ENCODE results near the gene LPXN.

LPXN gene

GRCh38 chr11:58579192-58580129 is 3.8 kb upstream of the LPXN start:
- H3K4me1 ChIP-seq (ENCODE audit: control insufficient read depth in 2 of 2, insufficient read depth in 1 of 2, low read depth in 1 of 2, low read length in 2 of 2), result peaks cover 1 to 9% of the 10 kb centered on the region in 2 donors
- peak; percentile 78 for DNase-seq (ENCODE audit: low spot score)
- peak overlapping the region; percentile 100 for H3K18ac ChIP-seq (ENCODE audit: low read length)
- no peak overlapping the region for H4K91ac ChIP-seq (ENCODE audit: low read depth, low read length, poor library complexity)
- peak overlapping the region; percentile 89 for H2BK120ac ChIP-seq (ENCODE audit: low read depth, low read length)
- H2BK5ac ChIP-seq (ENCODE audit: low read length), result peak overlapping the region; percentile 93
- H3K4ac ChIP-seq (ENCODE audit: low read length), result peak overlapping the region; percentile 89
- H3K27ac ChIP-seq (replicated peaks; ENCODE audit: low read length), result peak overlapping the region; percentile 93
- H3K27me3 ChIP-seq (ENCODE audit: control insufficient read depth in 3 of 3, insufficient read depth in 3 of 3, low read depth in 1 of 3, low read length in 3 of 3), result no peaks in the 10 kb centered on the region
- no peak overlapping the region for H4K8ac ChIP-seq (ENCODE audit: low read depth, low read length)
- H3K79me1 ChIP-seq (ENCODE audit: low read depth, low read length), result no peaks in the 10 kb centered on the region
- no peaks in the 10 kb centered on the region for H3K9me3 ChIP-seq (replicated peaks in 1 of 2; ENCODE audit: control insufficient read depth in 2 of 2, insufficient read depth in 1 of 2, low read depth in 1 of 2, low read length in 2 of 2)
- peak overlapping the region; percentile 87 for H3K23ac ChIP-seq (ENCODE audit: low read depth, low read length, poor library complexity)
- H3K4me2 ChIP-seq (ENCODE audit: insufficient read depth, low read length, poor library complexity, severe bottlenecking), result peak overlapping the region; percentile 65
- H2BK15ac ChIP-seq (ENCODE audit: low read length), result no peak overlapping the region
- peak overlapping the region; percentile 96 for H3K9ac ChIP-seq (ENCODE audit: low read depth, low read length, poor library complexity)
- WGBS, 2 donors (ENCODE audit: extremely low coverage in 2 of 2, insufficient read length in 2 of 2, insufficient replicate concordance in 1 of 2), result no CpG with 5 or more reads among the region's 78 CpGs
- H2AFZ ChIP-seq (ENCODE audit: low read length), result peak overlapping the region; percentile 72
- H3K14ac ChIP-seq (ENCODE audit: low read length), result no peak overlapping the region
- H2BK12ac ChIP-seq (ENCODE audit: low read length), result no peak overlapping the region
- peak overlapping the region; percentile 92 to 97 for H3K4me3 ChIP-seq (ENCODE audit: low read length in 2 of 2)
- H3K36me3 ChIP-seq (replicated peaks in 1 of 2; ENCODE audit: control insufficient read depth in 2 of 2, insufficient read depth in 2 of 2, low read length in 2 of 2), result peaks cover 0 to 22% of the 10 kb centered on the region in 2 donors
- H2AK5ac ChIP-seq (ENCODE audit: low read depth, low read length), result peak overlapping the region; percentile 94

GRCh38 chr11:58578635-58579191 is 3.1 kb upstream of the LPXN start, which contains the start of gene ZFP91:
Gene ZFP91, plus strand, starts transcription at chr11:58579063. Its CDS starts 219 bp downstream, at chr11:58579282.
- Histone ChIP-seq H4K91ac (ENCODE audit: low read depth, low read length, poor library complexity) (no peak within 1 kb of the TSS), H3K27me3 (ENCODE audit: control insufficient read depth in 3 of 3, insufficient read depth in 3 of 3, low read depth in 1 of 3, low read length in 3 of 3) (no peaks in the 10 kb centered on the region), H3K79me1 (ENCODE audit: low read depth, low read length) (no peaks in the 10 kb centered on the region), H2AFZ (ENCODE audit: low read length) (peak within 1 kb of the TSS; percentile 97), H3K4me1 (ENCODE audit: control insufficient read depth in 2 of 2, insufficient read depth in 1 of 2, low read depth in 1 of 2, low read length in 2 of 2) (peaks cover 1 to 9% of the 10 kb centered on the region in 2 donors), H2BK15ac (ENCODE audit: low read length) (no peak within 1 kb of the TSS), H3K9me3 (replicated peaks in 1 of 2; ENCODE audit: control insufficient read depth in 2 of 2, insufficient read depth in 1 of 2, low read depth in 1 of 2, low read length in 2 of 2) (no peaks in the 10 kb centered on the region), H3K27ac (replicated peaks; ENCODE audit: low read length) (peak within 1 kb of the TSS; percentile 99), H3K4me2 (ENCODE audit: insufficient read depth, low read length, poor library complexity, severe bottlenecking) (peak within 1 kb of the TSS; percentile 65), H3K4me3 (ENCODE audit: low read length in 2 of 2) (peak within 1 kb of the TSS; percentile 93 to 97), H3K4ac (ENCODE audit: low read length) (peak within 1 kb of the TSS; percentile 89), H3K36me3 (replicated peaks in 1 of 2; ENCODE audit: control insufficient read depth in 2 of 2, insufficient read depth in 2 of 2, low read length in 2 of 2) (peaks cover 0 to 21% of the 10 kb centered on the region in 2 donors), H3K14ac (ENCODE audit: low read length) (peak within 1 kb of the TSS; percentile 71), H3K9ac (ENCODE audit: low read depth, low read length, poor library complexity) (peak within 1 kb of the TSS; percentile 97), H3K23ac (ENCODE audit: low read depth, low read length, poor library complexity) (peak within 1 kb of the TSS; percentile 97), H4K8ac (ENCODE audit: low read depth, low read length) (peak within 1 kb of the TSS; percentile 82), H2BK12ac (ENCODE audit: low read length) (no peak within 1 kb of the TSS), H2BK5ac (ENCODE audit: low read length) (peak within 1 kb of the TSS; percentile 98), H3K18ac (ENCODE audit: low read length) (peak within 1 kb of the TSS; percentile 100), H2BK120ac (ENCODE audit: low read depth, low read length) (peak within 1 kb of the TSS; percentile 89), H2AK5ac (ENCODE audit: low read depth, low read length) (peak within 1 kb of the TSS; percentile 94)
- no CpG with 5 or more reads among the region's 51 CpGs for WGBS, 2 donors (ENCODE audit: extremely low coverage in 2 of 2, insufficient read length in 2 of 2, insufficient replicate concordance in 1 of 2)
- peak; percentile 97 for DNase-seq (ENCODE audit: low spot score)

- no peak overlapping the region for H4K8ac ChIP-seq (ENCODE audit: low read depth, low read length)
- H4K91ac ChIP-seq (ENCODE audit: low read depth, low read length, poor library complexity), result no peak overlapping the region
- H2BK12ac ChIP-seq (ENCODE audit: low read length), result no peak overlapping the region
- H3K14ac ChIP-seq (ENCODE audit: low read length), result peak overlapping the region; percentile 71
- H3K4ac ChIP-seq (ENCODE audit: low read length), result no peak overlapping the region
- H2BK5ac ChIP-seq (ENCODE audit: low read length), result peak overlapping the region; percentile 98
- peak overlapping the region; percentile 99 for H3K27ac ChIP-seq (replicated peaks; ENCODE audit: low read length)
- H3K4me1 ChIP-seq (ENCODE audit: control insufficient read depth in 2 of 2, insufficient read depth in 1 of 2, low read depth in 1 of 2, low read length in 2 of 2), result peaks cover 1 to 9% of the 10 kb centered on the region in 2 donors
- no CpG with 5 or more reads among the region's 33 CpGs for WGBS, 2 donors (ENCODE audit: extremely low coverage in 2 of 2, insufficient read length in 2 of 2, insufficient replicate concordance in 1 of 2)
- H2BK120ac ChIP-seq (ENCODE audit: low read depth, low read length), result peak overlapping the region; percentile 72
- H2AFZ ChIP-seq (ENCODE audit: low read length), result peak overlapping the region; percentile 97
- H3K36me3 ChIP-seq (replicated peaks in 1 of 2; ENCODE audit: control insufficient read depth in 2 of 2, insufficient read depth in 2 of 2, low read length in 2 of 2), result peaks cover 0 to 21% of the 10 kb centered on the region in 2 donors
- H3K4me3 ChIP-seq (ENCODE audit: low read length in 2 of 2), result peak overlapping the region; percentile 93 to 97
- H3K9ac ChIP-seq (ENCODE audit: low read depth, low read length, poor library complexity), result peak overlapping the region; percentile 97
- H3K23ac ChIP-seq (ENCODE audit: low read depth, low read length, poor library complexity), result peak overlapping the region; percentile 97
- no peaks in the 10 kb centered on the region for H3K79me1 ChIP-seq (ENCODE audit: low read depth, low read length)
- H3K9me3 ChIP-seq (replicated peaks in 1 of 2; ENCODE audit: control insufficient read depth in 2 of 2, insufficient read depth in 1 of 2, low read depth in 1 of 2, low read length in 2 of 2), result no peaks in the 10 kb centered on the region
- peak overlapping the region; percentile 45 for H3K4me2 ChIP-seq (ENCODE audit: insufficient read depth, low read length, poor library complexity, severe bottlenecking)
- H3K18ac ChIP-seq (ENCODE audit: low read length), result peak overlapping the region; percentile 100
- DNase-seq (ENCODE audit: low spot score), result peak; percentile 98
- H2BK15ac ChIP-seq (ENCODE audit: low read length), result no peak overlapping the region
- no peaks in the 10 kb centered on the region for H3K27me3 ChIP-seq (ENCODE audit: control insufficient read depth in 3 of 3, insufficient read depth in 3 of 3, low read depth in 1 of 3, low read length in 3 of 3)
- no peak overlapping the region for H2AK5ac ChIP-seq (ENCODE audit: low read depth, low read length)
Observed at GRCh38 chr11:58578136-58578634, 2.5 kb upstream of the LPXN start.

Data from neuronal stem cell (in vitro differentiated cells).